Subcutaneous adipose tissue (tissue), 4 donors: Measurements from ENCODE around the gene MMP24. TPM values are rescaled to one million over a fixed set of nuclear protein-coding genes. Genes with fewer than 3 reads are reported as not detected.

ENCODE experiments used
- CTCF ChIP-seq: fragments of 450-650 bp; IDR thresholded peaks from one replicate; pipeline ENCODE4 v1.5.1; 2016; ENCODE audit warnings: low read depth, mild to moderate bottlenecking, control low read depth, antibody characterized with exemption, moderate library complexity
- total RNA-seq, 4 donors: library from RNA; depleted of rRNA; stranded (reverse); fragments of >200 nt; gene quantifications; one replicate each; pipeline ENCODE4 v1.1.0, GENCODE V29; 2016

Gene MMP24
- total RNA-seq, 4 donors from 2014 or later = 0.17 to 1.3 (median 0.66) TPM; not detected in 1

- TF ChIP-seq CTCF = no peak
Observed at GRCh38 chr20:35311822-35312221, 85.3 kb downstream of the MMP24 start.

GRCh38 chr20:35312318-35312717 is 85.8 kb downstream of the MMP24 start:
- TF ChIP-seq CTCF = no peak

- TF ChIP-seq CTCF = no peak
Observed at GRCh38 chr20:35314816-35315631, 88.5 kb downstream of the MMP24 start.

GRCh38 chr20:35316086-35316485 is 89.6 kb downstream of the MMP24 start:
- TF ChIP-seq CTCF = no peak

GRCh38 chr20:35317416-35318210 is 91.1 kb downstream of the MMP24 start:
- TF ChIP-seq CTCF = no peak

GRCh38 chr20:35318502-35319157 is 92.1 kb downstream of the MMP24 start:
- TF ChIP-seq CTCF = no peak
